Stimulated activated CD8-positive, alpha-beta memory T cell treated with anti-CD3 and anti-CD28 coated beads, Interleukin-7, amount 100 ng/mL, for 1 hour (primary cell): ENCODE measurements around the gene SV2C.
"Not testable (repeated sequence)": the region's sequence is repeated elsewhere in the genome, so short reads cannot be mapped to it uniquely, and the experiment has no call there.

Source experiments
- DNase-seq, 2 donors: peaks; one replicate each; pipeline ENCODE4 v3.0.0-alpha.2; 2020; ENCODE audit warnings: low read depth in 2 of 2

Gene SV2C

DNA sequence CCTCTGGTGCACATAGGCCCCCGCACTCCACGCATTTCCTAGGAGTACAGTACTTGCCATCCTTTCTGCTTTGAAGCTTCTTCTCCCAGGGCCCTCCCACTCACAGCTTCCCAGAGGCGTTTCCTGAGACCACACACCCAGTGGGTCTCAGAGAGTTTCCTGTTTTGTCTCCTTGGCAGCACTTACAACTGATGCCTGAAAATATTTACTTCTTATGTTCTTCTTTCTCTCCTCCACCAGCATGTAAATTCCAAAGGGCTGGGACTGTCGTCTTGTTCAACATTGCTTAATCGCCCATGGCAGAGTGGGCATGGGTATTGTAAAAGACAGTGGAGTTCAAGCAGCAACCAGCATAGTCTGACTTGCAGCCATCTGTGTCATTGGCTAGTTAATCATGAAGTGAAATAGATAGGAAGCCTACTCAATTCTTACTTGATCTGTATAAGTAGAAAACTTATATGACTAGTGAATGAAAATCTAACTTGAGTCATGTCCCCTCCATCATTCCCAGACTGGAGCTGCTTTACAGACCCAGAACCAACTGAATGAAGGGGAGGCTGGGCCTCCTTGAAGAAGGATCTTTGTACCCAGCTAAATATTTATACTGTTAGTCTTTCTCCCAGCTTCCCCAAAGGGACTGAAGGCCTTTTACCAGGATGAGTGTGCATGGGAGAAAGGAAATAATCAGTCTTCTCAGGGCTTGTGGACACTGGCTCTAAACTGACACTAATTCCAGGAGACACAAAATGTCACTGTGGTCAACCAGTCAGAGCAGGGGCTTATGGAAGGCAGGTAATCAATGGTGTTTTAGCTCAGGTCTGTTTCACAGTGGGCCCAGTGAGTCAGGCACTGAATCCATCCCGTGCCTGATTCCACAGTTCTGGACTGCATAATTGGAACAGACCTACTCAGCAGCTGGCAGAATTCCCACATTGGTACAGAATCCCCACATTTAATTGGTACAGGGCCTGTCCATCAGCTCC, 116.4 kb downstream of the SV2C start:
- no peak for DNase-seq

GRCh38 chr5:76202182-76202581, 119.0 kb downstream of the SV2C start:
- DNase-seq, result no peak

DNA sequence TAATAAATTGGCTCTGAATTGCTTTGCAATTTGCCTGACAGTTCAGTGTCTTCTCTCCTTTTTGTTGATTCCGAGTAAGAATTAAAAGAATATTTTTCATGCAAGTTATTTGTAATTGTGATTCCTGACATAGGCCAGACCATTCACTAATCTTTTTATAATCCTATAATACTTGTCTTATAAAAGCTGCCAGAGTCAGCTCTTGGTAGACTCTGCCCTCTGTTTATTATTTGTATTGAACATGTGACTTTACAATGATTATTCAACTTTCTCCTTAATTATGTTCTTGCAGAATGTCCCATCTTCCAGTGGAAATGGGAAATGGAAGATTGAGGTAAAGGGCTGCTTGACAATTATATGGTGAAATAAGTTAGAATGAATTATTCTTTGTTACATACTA, 121.0 kb downstream of the SV2C start:
- DNase-seq, result no peak

DNA sequence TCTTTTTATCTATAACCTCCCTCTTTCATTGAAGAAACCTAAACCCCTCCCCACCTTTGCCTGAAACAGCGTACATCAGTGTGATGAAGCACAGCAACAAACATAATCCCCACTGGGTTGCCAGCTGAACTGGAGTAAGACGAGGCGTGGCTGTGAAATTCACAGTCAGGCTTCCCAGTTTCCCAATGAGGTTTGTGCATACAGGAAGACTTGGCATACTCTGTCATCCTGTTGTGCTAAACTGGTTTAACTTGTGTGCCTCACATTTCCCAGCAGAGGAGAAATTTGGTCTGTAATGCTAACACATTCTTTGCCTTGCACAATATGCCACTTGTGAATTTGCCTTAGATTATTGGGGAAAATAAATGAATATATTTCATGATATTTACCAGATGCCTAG, 121.5 kb downstream of the SV2C start:
- DNase-seq, result no peak

GRCh38 chr5:76207120-76207519, 123.9 kb downstream of the SV2C start:
- no peak for DNase-seq

DNA sequence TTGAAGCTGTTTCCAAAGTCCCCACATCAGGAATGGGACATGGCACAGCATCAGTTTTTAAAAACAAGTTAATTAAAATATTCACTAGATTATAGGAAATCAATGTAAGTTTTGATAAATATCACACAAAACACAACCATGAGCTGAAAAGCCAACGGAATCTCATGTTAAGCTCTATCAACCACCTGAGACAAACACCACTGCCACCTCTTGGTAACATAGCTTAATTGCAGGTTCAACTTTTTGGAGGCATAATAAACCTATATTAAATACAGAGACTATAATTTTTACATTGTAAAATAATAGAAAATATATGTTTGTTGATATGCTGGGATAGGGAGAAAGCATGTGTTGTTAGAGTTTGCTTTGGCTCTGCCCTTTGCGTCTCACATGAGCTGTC, 126.1 kb downstream of the SV2C start:
- DNase-seq, result no peak

GRCh38 chr5:76210946-76211345, 127.8 kb downstream of the SV2C start:
- no peak for DNase-seq

- DNase-seq, result no peak
Measured at GRCh38 chr5:76213858-76214257, 130.7 kb downstream of the SV2C start.

- no peak for DNase-seq
Measured at GRCh38 chr5:76216748-76217147, 133.6 kb downstream of the SV2C start.

- no peak for DNase-seq
Measured at GRCh38 chr5:76219636-76220035, 136.5 kb downstream of the SV2C start.

- DNase-seq, result no peak
Measured at GRCh38 chr5:76221311-76221710, 138.1 kb downstream of the SV2C start.

DNA sequence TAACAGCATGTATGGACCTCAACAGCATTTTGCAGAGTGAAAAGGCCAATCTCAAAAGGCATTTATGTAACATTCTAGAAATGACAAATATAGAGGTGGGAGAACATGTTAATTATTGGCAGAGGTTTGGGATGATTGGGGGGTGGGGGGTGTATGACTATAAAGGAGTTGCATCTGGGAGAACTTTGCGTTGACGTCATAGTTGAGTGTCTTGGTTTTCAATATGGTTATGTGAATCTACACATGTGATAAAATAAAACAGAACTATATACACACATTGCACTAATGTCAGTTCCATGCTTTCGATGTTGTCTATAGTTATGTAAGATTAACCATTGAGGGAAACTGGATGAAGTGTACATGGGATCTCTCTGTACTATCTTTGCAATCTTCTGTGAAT, 139.1 kb downstream of the SV2C start:
- DNase-seq, result no peak

DNA sequence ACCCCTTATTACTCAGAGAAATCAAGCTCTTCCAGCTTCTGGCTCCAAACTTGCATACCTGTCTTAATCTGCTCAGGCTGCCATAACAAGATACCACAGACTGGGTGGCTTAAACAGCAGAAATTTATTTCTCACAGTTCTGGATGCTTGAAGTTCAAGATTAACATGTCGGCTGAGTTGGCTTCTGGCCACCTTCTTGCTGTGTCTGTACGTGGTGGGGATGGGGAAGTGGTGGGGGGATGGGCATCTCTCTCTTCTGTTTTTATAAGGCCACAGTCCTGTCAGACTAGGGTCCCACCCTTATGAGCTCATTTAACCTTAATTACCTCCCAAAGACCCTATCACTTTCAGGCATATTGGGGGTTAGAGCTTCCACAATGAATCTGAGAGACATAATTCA, 140.5 kb downstream of the SV2C start:
- DNase-seq, result no peak

GRCh38 chr5:76224898-76225297, 141.7 kb downstream of the SV2C start:
- no peak for DNase-seq

- no peak for DNase-seq
Measured at GRCh38 chr5:76225336-76225735, 142.2 kb downstream of the SV2C start.

GRCh38 chr5:76229900-76230299, 146.7 kb downstream of the SV2C start:
- DNase-seq, result no peak

DNA sequence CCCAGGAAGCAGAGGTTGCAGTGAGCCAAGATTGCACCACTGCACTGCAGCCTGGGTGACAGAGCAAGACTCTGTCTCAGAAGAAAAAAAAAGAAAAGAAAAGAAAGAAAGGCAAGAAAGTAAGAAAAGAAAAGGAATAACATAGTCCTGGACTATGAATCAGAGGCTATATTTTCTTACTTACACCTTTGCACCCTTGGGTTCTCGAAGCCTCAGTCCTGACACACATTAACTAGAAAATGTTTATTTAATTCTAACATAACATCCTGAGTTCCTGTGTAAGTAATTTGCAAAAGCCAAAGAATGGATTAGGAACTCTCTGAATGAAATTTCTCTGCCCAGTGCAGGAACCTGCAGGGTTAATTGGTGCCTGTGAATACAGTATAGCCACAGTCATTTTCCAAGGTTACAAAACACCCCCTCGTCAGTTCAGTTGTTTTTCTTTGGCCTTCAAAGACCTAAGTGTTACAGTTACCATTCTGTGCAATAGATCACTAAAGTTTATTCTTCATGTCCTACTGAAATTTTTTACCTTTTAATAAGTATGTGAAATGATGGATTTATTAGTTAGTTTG, 147.6 kb downstream of the SV2C start:
- no peak for DNase-seq

- DNase-seq, result no peak
Measured at GRCh38 chr5:76234665-76235064, 151.5 kb downstream of the SV2C start.

GRCh38 chr5:76236684-76237083, 153.5 kb downstream of the SV2C start:
- DNase-seq, result no peak

GRCh38 chr5:76240336-76240735, 157.2 kb downstream of the SV2C start:
- DNase-seq, result no peak

DNA sequence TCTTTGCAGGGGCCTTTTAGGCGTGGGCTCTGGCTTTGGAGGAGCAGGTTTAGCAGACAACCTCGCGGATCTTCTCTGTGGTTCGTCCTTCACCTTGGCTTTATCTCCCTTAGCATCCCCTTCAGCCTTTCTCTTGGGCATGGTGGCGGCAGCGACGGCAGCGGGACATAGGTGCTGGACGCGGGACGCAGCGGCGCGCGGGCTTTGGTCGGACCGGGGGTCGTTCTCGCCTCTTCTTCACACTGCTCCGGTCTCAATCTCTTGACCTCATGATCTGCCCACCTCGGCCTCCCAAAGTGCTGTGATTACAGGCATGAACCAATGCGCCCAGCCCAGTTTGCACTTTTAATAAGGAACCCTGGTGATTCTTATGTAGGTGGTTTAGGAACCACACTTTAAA, 159.0 kb downstream of the SV2C start:
- not testable (repeated sequence) for DNase-seq

- no peak for DNase-seq
Measured at GRCh38 chr5:76245590-76245989, 162.4 kb downstream of the SV2C start.

- no peak for DNase-seq
Measured at GRCh38 chr5:76249621-76250020, 166.4 kb downstream of the SV2C start.
